M059J (cell line): ENCODE results near the gene CPA2. TPM values are rescaled to one million over a fixed set of nuclear protein-coding genes. Genes with fewer than 3 reads are reported as not detected.
A peak's percentile ranks its signal among the peaks of the same experiment; 100 is the strongest.

Source experiments
- DNase-seq: peaks from one replicate; pipeline ENCODE4 v3.0.0-alpha.2; 2012; ENCODE audit warnings: low read depth
- total RNA-seq: library from RNA; depleted of rRNA; stranded (reverse); fragments of >200 nt; shearing (Covaris generic); gene quantifications from 2 replicates; pipeline ENCODE4 v1.2.3, GENCODE V29; 2014

Gene CPA2
- total RNA-seq, 1 experiment from 2014 or later, result 0.17 TPM

DNA sequence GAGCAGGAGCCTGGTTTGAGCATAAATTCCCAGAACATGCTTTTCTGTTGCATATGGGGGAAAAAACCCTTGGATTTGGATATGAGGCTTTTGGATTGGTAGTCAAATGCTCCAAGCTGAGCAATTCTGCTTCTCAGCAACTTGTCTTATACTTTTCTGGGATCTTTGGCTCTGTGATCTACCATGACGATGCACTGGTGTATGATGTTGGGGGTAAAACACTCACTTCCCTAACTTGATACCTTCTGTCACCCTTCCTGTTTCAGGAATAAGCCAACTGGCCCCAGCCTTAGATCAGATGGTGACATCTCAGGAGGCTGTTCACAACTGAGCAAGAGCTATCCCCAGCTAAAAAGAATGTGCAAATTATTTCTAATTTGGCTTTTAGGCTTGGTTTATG is 13.2 kb downstream of the CPA2 start:
- DNase-seq, result no peak

DNA sequence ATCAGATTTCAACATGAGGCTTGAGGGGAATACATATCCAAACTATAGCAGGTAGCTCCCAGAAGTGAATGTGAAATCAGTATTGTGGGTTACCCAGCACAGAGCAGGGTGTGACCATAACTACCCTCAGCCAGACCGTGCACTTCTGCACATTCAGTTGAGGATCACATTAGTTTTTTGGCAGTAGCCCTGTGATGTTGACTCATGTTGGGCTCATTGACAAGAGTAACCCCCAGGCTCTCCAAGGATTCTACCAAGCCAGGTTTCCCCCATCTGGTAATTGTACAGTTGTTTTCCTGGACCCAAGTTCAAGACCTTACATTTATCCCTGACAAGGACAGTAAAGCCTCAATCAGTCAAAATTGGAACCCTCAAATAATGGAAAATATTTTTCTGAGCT is 14.6 kb downstream of the CPA2 start:
- DNase-seq, result peak; percentile 90

DNA sequence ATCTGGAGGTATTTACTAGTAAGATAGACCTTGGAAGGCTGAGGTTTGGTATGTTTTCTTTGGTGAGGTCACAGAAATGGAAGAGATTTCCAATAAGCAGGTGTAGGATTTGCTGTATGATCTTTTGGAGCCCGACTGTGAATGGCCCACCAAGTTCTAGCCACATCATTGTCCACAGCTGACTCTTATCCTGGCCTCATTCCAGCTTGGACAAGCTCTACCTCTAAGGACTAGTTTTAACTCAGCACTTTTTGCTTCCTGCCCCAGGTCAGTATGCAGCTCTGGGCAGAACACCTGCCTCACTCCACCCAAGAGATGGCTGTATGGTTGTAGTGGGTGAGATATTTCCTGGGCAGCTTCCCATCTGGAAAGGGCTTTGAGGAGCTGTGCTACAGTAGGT is 20.2 kb downstream of the CPA2 start:
- DNase-seq, result peak; percentile 81

DNA sequence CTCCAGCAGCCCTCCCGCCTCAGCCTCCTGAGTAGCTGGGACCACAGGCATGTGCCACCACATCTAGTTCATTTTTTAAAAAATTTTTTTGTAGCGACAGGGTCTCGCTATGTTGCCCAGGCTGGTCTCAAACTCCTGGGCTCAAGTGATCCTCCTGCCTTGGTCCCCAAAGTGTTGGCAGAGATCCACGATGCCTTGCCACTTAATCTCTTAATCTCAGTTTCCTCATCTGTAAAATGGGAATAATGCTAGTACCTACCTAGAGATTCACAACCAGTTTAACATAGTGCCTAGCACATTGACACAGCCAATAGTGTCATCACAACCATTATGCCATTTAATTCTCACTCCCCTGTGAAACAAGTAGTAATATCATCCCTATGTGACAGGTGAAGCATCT is 21.5 kb downstream of the CPA2 start:
- no peak for DNase-seq

DNA sequence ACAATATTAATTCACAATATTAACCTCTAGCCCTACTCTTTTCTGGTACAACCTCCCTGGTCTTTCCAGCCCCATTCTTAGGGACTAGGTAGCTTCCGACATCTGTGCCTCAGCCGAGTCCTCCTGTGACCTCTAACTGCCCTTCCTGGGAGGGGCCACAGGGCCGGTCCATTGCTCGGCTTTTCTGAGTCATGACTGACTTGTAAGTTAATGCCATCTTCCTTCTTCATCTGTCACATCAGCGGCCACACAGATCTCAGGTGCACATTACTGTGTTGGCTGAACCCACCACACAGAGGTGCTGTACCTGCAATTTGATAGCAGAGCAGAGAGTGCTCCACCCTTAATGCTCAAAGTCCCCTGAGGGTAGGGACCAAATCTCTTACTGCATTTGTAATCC is 22.2 kb downstream of the CPA2 start:
- DNase-seq, result peak; percentile 65

DNA sequence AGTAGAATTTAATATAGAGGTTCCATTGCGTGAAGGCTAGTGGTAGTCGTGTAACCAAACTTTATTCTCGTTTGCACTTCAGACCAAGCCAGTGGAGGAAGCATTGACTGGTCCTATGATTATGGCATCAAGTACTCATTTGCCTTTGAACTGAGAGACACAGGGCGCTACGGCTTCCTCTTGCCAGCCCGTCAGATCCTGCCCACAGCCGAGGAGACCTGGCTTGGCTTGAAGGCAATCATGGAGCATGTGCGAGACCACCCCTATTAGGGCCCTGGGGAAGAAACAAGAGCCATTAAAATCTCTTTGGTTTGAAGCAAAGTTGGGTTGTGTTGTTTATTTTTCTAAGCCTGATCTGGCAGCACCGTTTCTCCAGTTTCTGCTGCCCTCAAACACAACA is 22.8 kb downstream of the CPA2 start:
- no peak for DNase-seq

DNA sequence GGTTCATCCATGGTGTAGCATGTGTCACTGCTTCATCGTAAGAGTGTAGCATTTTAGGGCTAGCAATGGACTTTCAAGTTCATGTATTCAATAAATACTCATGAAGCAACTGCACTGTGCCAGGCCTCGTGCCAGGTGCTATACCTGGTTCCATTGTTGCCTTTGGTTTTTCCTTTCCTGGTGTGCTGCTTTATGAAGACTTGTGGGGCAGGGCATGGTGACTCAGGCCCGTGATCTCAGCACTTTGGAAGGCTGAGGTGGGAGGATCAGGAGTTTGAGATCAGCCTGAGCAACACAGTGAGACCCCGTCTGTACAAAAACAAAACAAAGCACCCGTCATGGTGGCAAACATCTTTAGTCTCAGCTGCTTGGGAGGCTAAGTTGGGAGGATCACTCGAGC is 24.1 kb downstream of the CPA2 start:
- peak; percentile 94 for DNase-seq

DNA sequence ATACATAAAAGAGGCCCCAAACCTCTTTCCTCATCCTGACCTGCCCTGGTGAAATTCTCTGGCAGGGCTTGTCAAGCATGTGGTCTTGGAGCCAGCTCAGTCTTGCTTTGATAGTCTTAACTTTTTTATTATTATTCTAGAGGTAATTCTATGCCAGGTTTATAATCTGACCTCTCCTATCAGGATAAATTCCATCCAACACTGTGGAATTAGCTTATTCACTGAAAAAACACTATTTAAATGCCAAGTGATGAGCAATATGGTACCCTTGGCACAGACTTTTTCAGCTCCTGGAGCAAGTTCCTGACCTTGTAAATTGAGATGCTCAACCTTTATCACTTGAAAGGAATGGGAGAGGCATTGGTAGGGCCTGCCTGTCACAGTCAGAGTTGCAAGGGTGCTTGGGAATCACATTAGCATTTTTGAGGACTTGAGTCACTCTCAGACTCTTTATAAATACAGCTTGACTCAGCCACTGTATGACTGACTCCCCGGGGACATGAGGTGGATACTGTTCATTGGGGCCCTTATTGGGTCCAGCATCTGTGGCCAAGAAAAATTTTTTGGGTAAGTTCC is 26.1 kb downstream of the CPA2 start, which contains the start of gene CPA4:
Gene CPA4, plus strand, starts transcription at position 480 of the 576 bp plus-strand sequence. Its CDS starts 20 bp downstream, at position 500.
- DNase-seq, result peak; percentile 99

DNA sequence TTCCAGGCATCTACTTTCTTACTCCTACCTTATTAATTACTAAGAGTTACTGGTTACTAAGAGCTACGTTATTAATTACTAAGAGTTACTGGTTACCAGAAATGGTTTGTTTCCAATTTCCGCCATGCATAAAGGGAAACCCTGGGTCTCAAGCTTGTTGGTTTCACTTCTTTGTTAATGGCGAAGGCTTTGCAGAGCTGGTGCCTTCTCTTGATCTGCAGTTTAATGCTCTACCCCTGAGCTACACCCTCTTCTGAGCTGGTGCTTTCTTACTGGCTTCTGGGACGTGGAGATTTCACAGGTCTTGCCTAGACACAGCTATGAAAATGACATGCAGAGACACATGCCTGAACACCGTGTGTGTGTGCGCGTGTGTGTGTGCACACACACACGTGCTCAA is 26.9 kb downstream of the CPA2 start:
- peak; percentile 34 for DNase-seq

DNA sequence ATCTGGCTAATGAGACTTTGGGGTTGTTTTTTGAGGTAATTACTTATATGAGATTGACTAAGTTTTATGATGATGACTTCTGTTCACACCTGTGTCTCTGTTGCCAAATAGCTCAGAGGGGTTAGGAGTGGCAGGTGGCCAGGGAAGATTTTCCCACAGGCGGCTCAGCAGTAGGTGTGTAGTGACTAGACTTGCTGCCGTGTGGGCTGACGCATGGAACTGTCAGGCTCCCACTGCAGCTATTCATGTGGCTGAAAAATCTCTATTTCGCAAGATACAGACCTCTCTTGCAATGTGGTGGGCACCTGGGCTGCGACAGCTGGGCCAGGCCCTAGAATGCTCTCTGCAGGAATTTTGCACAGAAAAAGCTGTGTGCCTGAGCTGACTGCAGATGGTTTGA is 27.7 kb downstream of the CPA2 start:
- peak; percentile 55 for DNase-seq

DNA sequence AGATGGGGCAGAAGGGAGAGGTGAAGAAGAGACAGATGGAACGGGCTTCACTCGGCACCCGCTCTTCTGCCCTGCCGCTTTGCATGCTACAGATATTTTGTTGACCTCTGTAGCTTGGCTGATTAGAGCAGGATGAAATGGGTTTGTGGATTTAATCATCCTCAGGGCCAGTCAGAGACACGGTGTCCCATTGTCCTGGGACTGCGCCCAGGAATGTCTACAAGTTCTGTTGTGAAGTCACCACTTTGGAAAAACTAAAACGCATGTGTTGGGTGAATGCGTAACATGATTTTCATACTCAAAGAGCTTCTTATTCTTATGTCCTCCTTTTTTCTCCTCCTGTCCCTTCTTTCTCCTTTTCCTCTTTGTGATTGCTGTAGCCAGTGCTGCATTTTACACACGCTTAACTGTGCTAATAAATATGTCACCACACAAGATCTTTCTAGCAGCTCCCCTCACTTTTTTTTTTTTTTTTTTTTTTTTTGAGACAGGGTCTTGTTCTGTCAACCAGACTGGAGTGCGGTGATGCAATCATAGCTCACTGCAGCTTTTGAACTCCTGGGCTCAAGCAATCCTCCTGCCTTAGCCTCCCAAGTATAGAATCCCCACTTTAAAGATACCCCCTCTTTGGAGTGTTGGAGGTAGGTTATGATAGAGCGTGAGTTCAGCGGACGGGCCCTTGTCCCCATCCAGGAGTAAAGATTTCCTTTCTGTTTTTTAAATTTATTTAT is 29.7 kb downstream of the CPA2 start:
- no peak for DNase-seq

DNA sequence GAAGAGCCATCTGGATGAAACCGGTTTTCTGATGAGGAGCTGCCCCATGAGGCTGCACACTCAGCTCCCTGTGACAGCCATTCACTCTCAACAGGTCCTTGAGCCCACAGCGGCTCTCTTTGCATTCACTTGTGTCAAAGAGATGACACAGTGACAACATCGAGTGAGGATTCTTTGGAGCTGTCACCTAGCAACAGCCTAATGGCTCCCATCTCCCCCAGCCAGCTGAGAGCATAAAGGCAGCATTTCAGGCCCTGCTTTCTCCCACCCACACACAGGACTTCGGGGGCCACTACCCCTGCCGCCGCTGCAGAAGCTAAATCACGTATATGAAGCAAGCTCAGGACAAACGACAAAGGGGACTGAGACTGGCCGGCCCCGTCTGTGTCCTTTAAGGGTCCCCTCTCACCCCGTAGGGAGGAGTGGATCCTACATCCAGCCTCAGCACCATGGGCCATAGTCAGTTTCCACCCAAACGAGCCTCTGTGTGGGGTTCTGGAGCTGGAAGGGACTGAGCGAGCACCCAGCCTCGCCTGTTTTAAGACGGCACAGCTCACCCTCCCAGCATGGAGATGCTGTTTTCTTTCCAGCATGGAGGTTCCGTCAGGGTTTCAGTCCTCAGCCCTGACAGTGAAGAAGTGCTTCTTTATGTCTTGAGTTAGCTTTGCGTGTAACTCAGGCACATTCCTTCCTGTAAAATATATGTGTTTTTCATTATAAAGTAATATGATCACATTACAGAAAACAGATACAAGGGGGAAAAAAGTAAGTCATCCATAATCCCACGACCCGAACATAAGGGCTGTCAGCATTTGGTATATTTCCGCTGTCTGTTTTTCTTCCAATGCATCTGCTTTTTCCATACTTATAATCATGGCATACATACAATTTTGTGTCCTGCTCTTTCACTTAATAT is 31.2 kb downstream of the CPA2 start:
- no peak for DNase-seq

DNA sequence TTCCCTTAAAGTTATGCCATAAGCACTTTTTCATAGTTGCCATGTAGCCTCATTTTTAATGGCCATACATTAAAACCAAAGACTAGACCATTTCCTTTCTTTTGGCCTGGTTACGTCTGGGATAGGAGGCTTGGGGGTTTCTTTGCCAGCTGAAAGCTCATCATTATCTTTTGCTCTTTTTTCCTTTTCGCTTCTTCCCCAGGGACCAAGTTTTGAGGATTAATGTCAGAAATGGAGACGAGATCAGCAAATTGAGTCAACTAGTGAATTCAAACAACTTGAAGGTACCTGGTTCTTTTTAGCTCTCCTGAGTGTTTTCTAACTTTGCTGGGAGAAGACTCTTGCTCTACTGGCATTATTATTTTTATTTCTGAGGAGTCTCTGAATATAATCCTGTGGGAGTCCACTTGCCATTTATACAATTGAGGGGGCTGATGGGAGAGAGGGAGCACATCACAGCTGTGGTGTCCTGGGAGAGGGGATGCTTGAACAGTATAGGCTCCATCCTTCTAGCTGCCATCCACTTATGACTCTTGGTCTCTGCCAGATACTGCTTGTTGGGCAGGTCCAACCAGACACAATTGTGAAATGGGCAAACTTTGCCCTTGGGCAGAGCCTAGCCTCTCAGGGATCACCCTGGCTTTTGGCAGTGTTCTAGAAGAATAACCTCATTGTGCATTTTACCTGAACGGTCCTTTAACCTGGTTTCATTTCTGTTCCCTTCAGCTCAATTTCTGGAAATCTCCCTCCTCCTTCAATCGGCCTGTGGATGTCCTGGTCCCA is 32.1 kb downstream of the CPA2 start:
- no peak for DNase-seq

DNA sequence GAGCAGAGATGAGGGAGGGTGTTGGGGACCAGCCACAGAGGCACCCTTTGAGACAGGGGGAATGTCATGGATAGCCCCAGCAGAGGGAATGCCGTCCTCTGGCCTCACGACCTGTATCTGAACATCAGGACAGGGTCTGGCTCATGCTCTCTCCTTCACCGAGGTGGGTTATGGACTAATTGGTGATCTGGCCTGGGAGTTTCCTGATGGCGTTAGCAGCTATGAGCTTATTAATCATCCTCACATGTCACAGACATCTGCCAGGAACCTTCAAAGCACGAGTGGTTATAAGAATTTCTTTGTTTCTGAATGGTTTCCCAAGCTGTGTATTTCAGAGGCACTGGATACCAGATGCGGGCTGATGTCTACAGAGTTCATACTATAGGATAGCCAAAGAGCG is 33.2 kb downstream of the CPA2 start:
- DNase-seq, result no peak

DNA sequence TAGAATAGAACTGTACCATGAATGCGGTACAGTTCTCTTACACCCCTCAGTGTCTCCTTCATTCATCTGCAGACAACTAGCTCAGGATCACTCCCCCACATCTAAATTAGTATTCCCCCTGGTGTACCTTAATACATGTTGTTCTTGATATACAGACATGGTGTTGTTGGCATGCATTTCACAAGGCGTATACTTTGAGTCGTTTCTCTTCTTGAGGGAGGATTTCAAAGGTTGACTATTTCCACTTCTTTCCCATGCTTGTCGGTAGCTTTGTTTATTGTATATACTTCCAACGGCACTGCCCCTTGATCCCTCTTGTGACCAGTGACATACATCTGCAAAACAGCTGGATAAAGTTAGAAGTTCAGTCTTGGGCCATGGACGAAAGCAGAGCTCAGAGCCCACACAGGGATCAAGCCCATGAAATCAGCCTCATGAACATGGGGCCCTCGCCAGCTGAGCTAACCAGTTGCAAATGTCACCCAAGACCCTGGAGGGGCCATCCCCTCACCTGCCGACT is 34.9 kb downstream of the CPA2 start:
- DNase-seq, result no peak

DNA sequence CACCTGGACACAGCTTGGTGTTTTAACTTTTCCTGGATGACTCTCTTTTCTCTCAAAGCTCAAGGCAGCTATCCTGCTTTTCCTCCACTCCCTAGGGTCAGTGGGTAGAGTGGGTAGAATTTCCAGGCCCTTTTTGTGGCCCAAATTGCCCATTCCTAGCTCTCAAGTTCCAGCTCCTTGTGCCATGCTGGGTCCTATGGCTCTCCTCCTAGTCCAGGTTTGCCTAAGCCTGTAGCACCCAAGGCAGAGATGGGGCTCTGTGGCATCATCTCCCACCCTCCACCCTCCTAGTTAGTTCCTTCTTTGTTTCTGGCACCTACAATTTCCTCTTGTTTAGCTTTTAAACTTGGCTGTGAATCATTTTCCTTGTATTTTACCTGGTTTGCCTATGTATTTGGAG is 36.0 kb downstream of the CPA2 start:
- no peak for DNase-seq

DNA sequence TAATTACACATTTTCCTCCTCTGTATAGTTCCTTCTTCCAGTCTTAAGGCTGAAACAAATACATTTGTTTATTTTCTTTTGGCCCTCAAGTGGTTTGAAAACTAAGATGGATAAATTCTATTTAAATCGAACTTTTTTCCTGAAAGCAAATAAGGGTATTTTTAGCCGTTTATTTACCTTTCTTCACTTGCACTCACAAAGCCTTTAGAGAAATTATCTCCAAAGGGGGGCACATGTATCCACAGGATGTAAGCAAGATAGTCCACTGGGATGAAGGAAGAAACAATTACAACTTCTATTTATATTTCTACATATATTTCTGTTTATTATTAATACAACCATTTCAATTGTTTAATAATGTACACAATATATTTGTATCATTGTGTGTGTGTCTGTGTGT is 36.5 kb downstream of the CPA2 start:
- no peak for DNase-seq

DNA sequence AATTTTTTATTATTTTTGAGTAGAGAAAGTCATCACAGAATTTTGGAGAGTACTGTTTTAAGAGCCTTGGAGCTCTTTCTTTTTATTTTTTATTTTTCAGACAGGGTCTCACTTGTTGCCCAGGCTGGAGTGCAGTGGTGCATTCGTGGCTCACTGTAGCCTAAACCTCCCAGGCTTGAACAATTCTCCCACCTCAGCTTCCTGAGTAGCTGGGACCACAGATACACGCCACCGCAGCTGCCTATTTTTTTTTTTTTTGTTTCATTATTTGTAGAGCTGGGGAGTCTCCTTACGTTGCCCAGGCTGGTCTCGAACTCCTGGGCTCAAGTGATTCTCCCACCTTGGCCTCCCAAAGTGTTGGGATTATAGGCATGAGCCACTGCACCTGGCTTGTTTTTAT is 36.9 kb downstream of the CPA2 start:
- DNase-seq, result no peak

DNA sequence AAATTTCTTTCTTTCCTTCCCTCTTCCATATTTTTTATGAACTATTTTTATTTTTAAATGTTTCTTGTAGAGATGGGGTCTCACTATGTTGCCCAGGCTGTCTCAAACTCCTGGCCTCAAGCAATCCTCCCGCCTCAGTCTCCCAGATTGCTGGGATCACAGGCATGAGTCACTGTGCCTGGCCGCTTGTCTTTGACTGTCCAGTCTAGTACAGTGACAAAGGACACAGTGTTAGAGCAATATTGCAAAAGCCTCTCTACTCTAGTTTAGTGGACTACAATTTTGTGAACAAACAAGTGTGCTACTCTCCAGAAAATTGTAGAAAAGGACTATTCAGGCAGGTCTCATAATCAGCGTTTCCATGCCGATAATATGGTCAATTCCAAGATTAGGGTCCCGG is 37.3 kb downstream of the CPA2 start:
- no peak for DNase-seq

DNA sequence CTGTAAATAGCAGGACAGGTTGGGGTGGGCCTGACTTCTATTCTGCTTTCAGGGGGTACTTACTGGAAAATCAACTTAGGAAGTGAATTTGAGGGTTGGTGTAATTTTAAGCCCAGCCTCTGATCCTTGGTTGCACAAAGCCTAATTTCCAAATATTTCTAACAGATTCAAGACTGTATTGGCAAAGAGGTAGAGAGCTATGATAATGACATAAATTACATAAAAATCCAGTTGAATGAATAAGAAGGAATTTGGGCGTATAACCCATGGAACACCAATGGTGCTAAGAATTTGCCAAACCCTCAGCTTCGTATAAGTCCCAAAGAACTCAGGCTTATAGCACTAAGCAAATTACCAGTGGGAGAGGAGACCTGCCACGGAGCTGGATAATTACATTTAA is 38.2 kb downstream of the CPA2 start:
- no peak for DNase-seq

DNA sequence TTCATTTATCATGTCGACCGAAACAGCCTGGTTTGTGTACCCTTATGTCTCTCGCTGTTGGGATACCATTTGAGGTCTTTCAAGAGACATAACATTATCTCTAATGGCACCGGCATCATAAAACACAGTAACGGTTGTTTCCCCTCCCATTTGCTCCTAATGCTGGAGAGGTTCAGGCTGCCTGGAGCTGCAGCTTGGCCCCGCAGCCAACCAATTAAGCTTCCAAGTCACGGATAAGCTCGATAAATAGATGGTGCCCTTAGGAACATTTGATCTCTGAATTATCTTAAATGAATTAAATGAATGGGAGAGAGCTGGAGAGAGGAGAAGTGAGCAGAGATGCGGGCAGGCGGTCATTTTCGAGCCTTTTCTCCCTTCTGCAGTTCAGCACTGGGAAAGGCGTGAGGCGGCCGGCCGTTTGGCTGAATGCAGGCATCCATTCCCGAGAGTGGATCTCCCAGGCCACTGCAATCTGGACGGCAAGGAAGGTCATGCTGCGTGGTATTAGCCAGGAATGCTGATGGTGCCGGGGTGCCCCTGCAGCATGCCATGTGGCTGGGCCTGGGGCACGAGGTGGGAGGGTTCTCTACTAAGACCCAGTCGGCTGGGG is 38.9 kb downstream of the CPA2 start:
- no peak for DNase-seq
